H9 (cell line): ENCODE results near the gene FHIT. TPM values are rescaled to one million over a fixed set of nuclear protein-coding genes. Genes with fewer than 3 reads are reported as not detected.
A peak's percentile ranks its signal among the peaks of the same experiment; 100 is the strongest.

Experiments
- DNase-seq: peaks from one replicate; pipeline ENCODE4 v3.0.0-alpha.2; 2017
- H2AFZ ChIP-seq: one replicate; pipeline ENCODE4 v1.6.1; 2013; ENCODE audit warnings: mild to moderate bottlenecking, low read length, control low read depth, moderate library complexity
- H2AK5ac ChIP-seq: 2 replicates; pipeline ENCODE4 v1.6.1; 2013; ENCODE audit warnings: low read length, control low read depth, mixed read lengths; ENCODE audit not compliant: insufficient read length
- H2BK120ac ChIP-seq: one replicate; pipeline ENCODE4 v1.6.1; 2013; ENCODE audit warnings: low read depth, mild to moderate bottlenecking, low read length, control low read depth, inconsistent platforms; ENCODE audit not compliant: poor library complexity, severe bottlenecking
- H2BK12ac ChIP-seq: 2 replicates; pipeline ENCODE4 v1.6.1; 2013; ENCODE audit warnings: low read length, control low read depth, mixed read lengths, low read depth; ENCODE audit not compliant: insufficient read length
- H2BK15ac ChIP-seq: 2 replicates; pipeline ENCODE4 v1.6.1; 2013; ENCODE audit warnings: low read depth, low read length, control low read depth
- H2BK20ac ChIP-seq: one replicate; pipeline ENCODE4 v1.6.1; 2013; ENCODE audit warnings: low read depth, mild to moderate bottlenecking, low read length, control low read depth, inconsistent platforms; ENCODE audit not compliant: poor library complexity, severe bottlenecking
- H2BK5ac ChIP-seq: 2 replicates; pipeline ENCODE4 v1.6.1; 2013; ENCODE audit warnings: low read length, control low read depth, mixed read lengths; ENCODE audit not compliant: insufficient read length
- H3K14ac ChIP-seq: 2 replicates; pipeline ENCODE4 v1.6.1; 2013; ENCODE audit warnings: low read length, control low read depth; ENCODE audit not compliant: insufficient read depth
- H3K18ac ChIP-seq: 2 replicates; pipeline ENCODE4 v1.6.1; 2013; ENCODE audit warnings: low read depth, mild to moderate bottlenecking, mixed read lengths, low read length, control low read depth; ENCODE audit not compliant: insufficient read length
- H3K23ac ChIP-seq: 2 replicates; pipeline ENCODE4 v1.6.1; 2013; ENCODE audit warnings: low read length, control low read depth, mixed read lengths, low read depth; ENCODE audit not compliant: insufficient read length
- H3K23me2 ChIP-seq: 2 replicates; pipeline ENCODE4 v1.6.1; 2013; ENCODE audit warnings: low read depth, mild to moderate bottlenecking, mixed read lengths, low read length, control low read depth; ENCODE audit not compliant: insufficient read length, poor library complexity, severe bottlenecking
- H3K27ac ChIP-seq: 2 replicates; pipeline ENCODE4 v1.5.1; 2013; ENCODE audit warnings: low read length, control low read depth, mixed read lengths, low read depth; ENCODE audit not compliant: insufficient read length
- H3K27me3 ChIP-seq: 2 replicates; pipeline ENCODE4 v1.6.1; 2013; ENCODE audit warnings: low read length, control low read depth, inconsistent platforms; ENCODE audit not compliant: insufficient read depth
- H3K4ac ChIP-seq: 2 replicates; pipeline ENCODE4 v1.6.1; 2013; ENCODE audit warnings: low read depth, mild to moderate bottlenecking, control low read depth, inconsistent platforms, low read length, moderate library complexity
- H3K4me1 ChIP-seq: 2 replicates; pipeline ENCODE4 v1.6.1; 2013; ENCODE audit warnings: low read length, control low read depth, inconsistent platforms; ENCODE audit not compliant: insufficient read depth
- H3K4me2 ChIP-seq: 2 replicates; pipeline ENCODE4 v1.6.1; 2013; ENCODE audit warnings: low read length, control low read depth, mixed read lengths; ENCODE audit not compliant: insufficient read length, insufficient read depth
- H3K56ac ChIP-seq: 2 replicates; pipeline ENCODE4 v1.6.1; 2013; ENCODE audit warnings: low read depth, mild to moderate bottlenecking, mixed read lengths, low read length, control low read depth; ENCODE audit not compliant: insufficient read length
- H3K79me1 ChIP-seq: 2 replicates; pipeline ENCODE4 v1.6.1; 2013; ENCODE audit warnings: low read depth, mild to moderate bottlenecking, moderate library complexity, low read length, control low read depth, inconsistent platforms; ENCODE audit not compliant: insufficient read depth, poor library complexity, severe bottlenecking
- H3K79me2 ChIP-seq: 2 replicates; pipeline ENCODE4 v1.6.1; 2013; ENCODE audit warnings: low read length, control low read depth, inconsistent platforms; ENCODE audit not compliant: insufficient read depth
- H3K9ac ChIP-seq: 2 replicates; pipeline ENCODE4 v1.6.1; 2013; ENCODE audit warnings: low read length, control low read depth, mixed read lengths; ENCODE audit not compliant: insufficient read length; ENCODE audit errors: extremely low read depth
- H3K9me3 ChIP-seq: one replicate; pipeline ENCODE4 v1.6.1; 2013; ENCODE audit warnings: low read depth, low read length, inconsistent platforms; ENCODE audit not compliant: control insufficient read depth
- H3T11ph ChIP-seq: one replicate; pipeline ENCODE4 v1.6.1; 2013; ENCODE audit warnings: mild to moderate bottlenecking, low read length, control low read depth, inconsistent platforms
- H4K20me1 ChIP-seq: one replicate; pipeline ENCODE4 v1.6.1; 2013; ENCODE audit not compliant: control insufficient read depth, insufficient read length, insufficient read depth
- H4K5ac ChIP-seq: 2 replicates; pipeline ENCODE4 v1.6.1; 2013; ENCODE audit warnings: low read depth, mild to moderate bottlenecking, mixed read lengths, low read length, control low read depth; ENCODE audit not compliant: insufficient read length
- H4K8ac ChIP-seq: replicated peaks from 2 replicates; pipeline ENCODE4 v1.6.1; 2013; ENCODE audit warnings: low read length, control low read depth, mixed read lengths, low read depth; ENCODE audit not compliant: insufficient read length
- H4K91ac ChIP-seq: 2 replicates; pipeline ENCODE4 v1.6.1; 2013; ENCODE audit warnings: low read depth, mild to moderate bottlenecking, moderate library complexity, mixed read lengths, low read length, control low read depth; ENCODE audit not compliant: insufficient read length
- H3K27ac Mint-ChIP-seq, 3 experiments: 2 replicates in 2 of 3; 3 replicates in 1 of 3; pipeline ENCODE4 v1.8.0; 2020 to 2021; ENCODE audit warnings: mixed read lengths in 3 of 3, mild to moderate bottlenecking in 1 of 3, moderate library complexity in 1 of 3
- H3K27me3 Mint-ChIP-seq: 2 replicates; pipeline ENCODE4 v1.8.0; 2021; ENCODE audit warnings: low read depth, mild to moderate bottlenecking, moderate library complexity, mixed read lengths
- H3K36me3 Mint-ChIP-seq, 3 experiments: 2 replicates in 2 of 3; 3 replicates in 1 of 3; pipeline ENCODE4 v1.8.0; 2020 to 2021; ENCODE audit warnings: low read depth in 3 of 3, mixed read lengths in 3 of 3; ENCODE audit not compliant: insufficient read depth in 1 of 3
- H3K4me1 Mint-ChIP-seq, 2 experiments: 2 replicates each; pipeline ENCODE4 v1.8.0; 2020; ENCODE audit warnings: mixed read lengths in 2 of 2
- H3K4me3 Mint-ChIP-seq, 2 experiments: 2 replicates in 1 of 2; 3 replicates in 1 of 2; pipeline ENCODE4 v1.8.0; 2020 to 2021; ENCODE audit warnings: mild to moderate bottlenecking in 2 of 2, mixed read lengths in 2 of 2, moderate library complexity in 1 of 2
- H3K9me3 Mint-ChIP-seq, 2 experiments: 2 replicates in 1 of 2; 3 replicates in 1 of 2; pipeline ENCODE4 v1.8.0; 2020; ENCODE audit warnings: mild to moderate bottlenecking in 2 of 2, mixed read lengths in 2 of 2, moderate library complexity in 1 of 2
- WGBS: extraction: QIAGEN DNeasy Blood & Tissue Kit; methylation state at CpG from one replicate; pipeline ENCODE4 v1.1.7; 2013; ENCODE audit warnings: missing lambda C conversion rate, low lambda C conversion rate, mixed read lengths; ENCODE audit not compliant: insufficient read length; ENCODE audit errors: extremely low coverage; 5-methylcytosine and 5-hydroxymethylcytosine counted together
- total RNA-seq: library from RNA; stranded (reverse); gene quantifications from 2 replicates; pipeline ENCODE4 v1.2.1, GENCODE V29; 2021
- TF ChIP-seq, protein P1 (sequence below): fragments of 200-600 bp; sonication (generic); conservative IDR thresholded peaks from 3 replicates; pipeline ENCODE4 v1.8.0; 2021; ENCODE audit warnings: antibody characterized with exemption, mild to moderate bottlenecking

FHIT gene
- total RNA-seq, 1 experiment from 2014 or later: 3.0 TPM

DNA sequence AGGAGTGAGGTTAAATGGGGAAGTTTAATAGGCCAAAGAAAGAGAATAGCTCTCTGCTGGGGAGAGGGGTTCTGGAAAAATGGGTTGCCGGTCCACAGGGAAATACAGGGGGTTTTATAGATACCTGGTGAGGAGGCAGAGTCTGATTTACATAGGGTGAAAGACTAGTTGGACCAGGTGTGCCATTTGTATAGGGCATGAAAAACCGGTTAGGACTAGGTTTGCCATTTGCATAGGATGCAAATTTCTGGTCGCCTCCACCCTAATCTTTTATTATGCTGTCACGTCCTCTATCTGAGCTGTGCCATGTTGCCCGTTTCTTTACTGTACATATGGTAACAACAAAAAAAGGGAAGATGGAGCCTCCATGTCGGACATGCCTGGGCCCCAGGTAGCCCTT, 960.1 kb downstream of the FHIT start:
- no peak overlapping the region for H3K56ac ChIP-seq
- H3K9me3 ChIP-seq: no peaks in the 10 kb centered on the region
- H3K4me1 Mint-ChIP-seq: peaks cover 9 to 11% of the 10 kb centered on the region in 2 experiments
- no peak overlapping the region for H3K9ac ChIP-seq
- no peak overlapping the region for H2AFZ ChIP-seq
- H2BK20ac ChIP-seq: no peak overlapping the region
- H4K91ac ChIP-seq: no peak overlapping the region
- H3K79me2 ChIP-seq: no peaks in the 10 kb centered on the region
- no peak overlapping the region for H2BK120ac ChIP-seq
- WGBS: no CpG with 5 or more reads among the region's 6 CpGs
- H3K27me3 ChIP-seq: no peaks in the 10 kb centered on the region
- peaks cover 0 to 5% (median 3%) of the 10 kb centered on the region in 3 experiments; a peak in 2 of 7 replicates for H3K36me3 Mint-ChIP-seq
- no peak overlapping the region for H2BK15ac ChIP-seq
- no peaks in the 10 kb centered on the region for H3K9me3 Mint-ChIP-seq
- H3T11ph ChIP-seq: no peak overlapping the region
- no peak overlapping the region for H3K23ac ChIP-seq
- H3K27ac ChIP-seq: no peak overlapping the region
- no peak overlapping the region for H3K4me3 Mint-ChIP-seq
- H2BK12ac ChIP-seq: no peak overlapping the region
- H3K4me1 ChIP-seq: no peaks in the 10 kb centered on the region; the same call in 1 of the 2 replicates
- no peak overlapping the region for H3K4ac ChIP-seq
- H3K14ac ChIP-seq: no peak overlapping the region
- DNase-seq: no peak
- H4K20me1 ChIP-seq: no peaks in the 10 kb centered on the region
- H3K18ac ChIP-seq: no peak overlapping the region
- H4K8ac ChIP-seq: no peak overlapping the region
- no peaks in the 10 kb centered on the region for H3K23me2 ChIP-seq
- peak overlapping the region in 1 of 3 experiments; percentile 19; a peak in 1 of 7 replicates for H3K27ac Mint-ChIP-seq
- H3K27me3 Mint-ChIP-seq: no peaks in the 10 kb centered on the region
- TF ChIP-seq, protein P1, sequence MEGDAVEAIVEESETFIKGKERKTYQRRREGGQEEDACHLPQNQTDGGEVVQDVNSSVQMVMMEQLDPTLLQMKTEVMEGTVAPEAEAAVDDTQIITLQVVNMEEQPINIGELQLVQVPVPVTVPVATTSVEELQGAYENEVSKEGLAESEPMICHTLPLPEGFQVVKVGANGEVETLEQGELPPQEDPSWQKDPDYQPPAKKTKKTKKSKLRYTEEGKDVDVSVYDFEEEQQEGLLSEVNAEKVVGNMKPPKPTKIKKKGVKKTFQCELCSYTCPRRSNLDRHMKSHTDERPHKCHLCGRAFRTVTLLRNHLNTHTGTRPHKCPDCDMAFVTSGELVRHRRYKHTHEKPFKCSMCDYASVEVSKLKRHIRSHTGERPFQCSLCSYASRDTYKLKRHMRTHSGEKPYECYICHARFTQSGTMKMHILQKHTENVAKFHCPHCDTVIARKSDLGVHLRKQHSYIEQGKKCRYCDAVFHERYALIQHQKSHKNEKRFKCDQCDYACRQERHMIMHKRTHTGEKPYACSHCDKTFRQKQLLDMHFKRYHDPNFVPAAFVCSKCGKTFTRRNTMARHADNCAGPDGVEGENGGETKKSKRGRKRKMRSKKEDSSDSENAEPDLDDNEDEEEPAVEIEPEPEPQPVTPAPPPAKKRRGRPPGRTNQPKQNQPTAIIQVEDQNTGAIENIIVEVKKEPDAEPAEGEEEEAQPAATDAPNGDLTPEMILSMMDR: no peak
- H3K79me1 ChIP-seq: no peaks in the 10 kb centered on the region
- no peak overlapping the region for H2BK5ac ChIP-seq
- H3K4me2 ChIP-seq: no peak overlapping the region
- no peak overlapping the region for H4K5ac ChIP-seq
- H2AK5ac ChIP-seq: no peak overlapping the region
